A549 (cell line): ENCODE measurements around the gene BUB1B. TPM values are rescaled to one million over a fixed set of nuclear protein-coding genes. Genes with fewer than 3 reads are reported as not detected.

Experiments
- ATAC-seq, 2 experiments: fragments of 200-7000 bp in 1 of 2; fragments of >200 bp in 1 of 2; cut with Nextera tagmentation in 1 of 2; cut with Tn5 transposase in 1 of 2; 3 replicates each; pipeline versions ENCODE4 v1.8.0 to v1.9.1; 2018 to 2020; ENCODE audit warnings: mild to moderate bottlenecking in 1 of 2, moderate library complexity in 1 of 2
- CTCF ChIA-PET: fragments of 300-600 bp; sonication (Branson Sonifier 250); formaldehyde crosslinking; extraction: SDS; loops from one replicate; lab custom pipeline; 2021; ENCODE audit warnings: antibody characterized with exemption, inconsistent platforms; lab: Yijun Ruan, JAX
- POLR2A ChIA-PET: fragments of 350-600 bp; formaldehyde crosslinking; extraction: SDS; loops from one replicate; lab custom pipeline; 2021; ENCODE audit warnings: antibody characterized with exemption, inconsistent platforms; lab: Yijun Ruan, JAX
- DNase-seq, 2 experiments: peaks; one replicate each; pipeline versions ENCODE4 v3.0.0 to v3.0.0-alpha.2; 2011 to 2016; ENCODE audit warnings: low read depth in 1 of 2, low spot score in 1 of 2
- FAIRE-seq: peaks from 2 replicates; lab custom pipeline; 2011; peaks lifted over from hg19 to GRCh38; lab: Jason Lieb, UNC
- H3K27ac ChIP-seq, 2 experiments: fragments of >200 bp; sonication (Bioruptor Twin); formaldehyde crosslinking; 3 replicates each; pipeline ENCODE4 v1.5.1; 2016 to 2017
- H3K4me1 ChIP-seq: fragments of >200 bp; sonication (Bioruptor Twin); formaldehyde crosslinking; 3 replicates; pipeline ENCODE4 v1.6.1; 2016
- H3K4me2 ChIP-seq: fragments of >200 bp; sonication (Bioruptor Twin); formaldehyde crosslinking; 3 replicates; pipeline ENCODE4 v1.6.1; 2016
- H3K4me3 ChIP-seq: fragments of >200 bp; sonication (Bioruptor Twin); formaldehyde crosslinking; 3 replicates; pipeline ENCODE4 v1.5.1; 2016
- H3K9me3 ChIP-seq: fragments of >200 bp; sonication (Bioruptor Twin); formaldehyde crosslinking; 3 replicates; pipeline ENCODE4 v1.6.1; 2016
- CBX2 ChIP-seq: fragments of 200-600 bp; sonication (generic); IDR thresholded peaks from 2 replicates; pipeline ENCODE4 v1.6.1; 2016; ENCODE audit warnings: low read depth, mild to moderate bottlenecking, borderline replicate concordance
- CHD2 ChIP-seq: fragments of 150-350 bp; IDR thresholded peaks from 2 replicates; pipeline ENCODE4 v1.6.1; 2014; ENCODE audit warnings: low read length; ENCODE audit not compliant: partially characterized antibody
- FOSL2 ChIP-seq, 2 experiments: fragments of 450-650 bp in 1 of 2; fragments of >200 bp in 1 of 2; sonication (Bioruptor Twin) in 1 of 2; formaldehyde crosslinking; IDR thresholded peaks; 2 replicates each; pipeline versions ENCODE4 v1.5.0 to v1.6.1; 2016 to 2020; ENCODE audit warnings: mild to moderate bottlenecking in 1 of 2, moderate library complexity in 1 of 2
- FOXS1 ChIP-seq: fragments of 250-450 bp; sonication (Bioruptor Pico); IDR thresholded peaks from 2 replicates; pipeline ENCODE4 v1.5.0; 2020; ENCODE audit warnings: mild to moderate bottlenecking, moderate library complexity
- HDAC2 ChIP-seq: fragments of 200-600 bp; sonication (generic); IDR thresholded peaks from 2 replicates; pipeline ENCODE4 v1.6.1; 2016
- HEYL ChIP-seq: fragments of 250-450 bp; sonication (Bioruptor Pico); IDR thresholded peaks from 2 replicates; pipeline ENCODE4 v1.8.0; 2021; ENCODE audit warnings: mild to moderate bottlenecking, moderate library complexity
- HOXA7 ChIP-seq: fragments of 250-450 bp; sonication (Bioruptor Pico); IDR thresholded peaks from 2 replicates; pipeline ENCODE4 v1.5.0; 2020; ENCODE audit warnings: mild to moderate bottlenecking, moderate library complexity
- HOXB13 ChIP-seq: fragments of 250-450 bp; sonication (Bioruptor Pico); IDR thresholded peaks from 2 replicates; pipeline ENCODE4 v1.5.0; 2020; ENCODE audit warnings: low read depth, mild to moderate bottlenecking, moderate library complexity
- HOXB5 ChIP-seq: fragments of 250-450 bp; sonication (Bioruptor Pico); IDR thresholded peaks from 2 replicates; pipeline ENCODE4 v1.5.0; 2020; ENCODE audit warnings: mild to moderate bottlenecking, moderate library complexity
- JUN ChIP-seq, 2 experiments: fragments of >200 bp; sonication (Bioruptor Twin); formaldehyde crosslinking; IDR thresholded peaks; 2 replicates in 1 of 2; 3 replicates in 1 of 2; pipeline ENCODE4 v1.6.1; 2016 to 2017
- JUNB ChIP-seq: fragments of >200 bp; sonication (Bioruptor Twin); formaldehyde crosslinking; IDR thresholded peaks from 2 replicates; pipeline ENCODE4 v1.6.1; 2016
- KDM1A ChIP-seq: fragments of 200-600 bp; sonication (generic); IDR thresholded peaks from 2 replicates; pipeline ENCODE4 v1.6.1; 2016; ENCODE audit warnings: low read depth, mild to moderate bottlenecking
- KDM5A ChIP-seq: fragments of 200-600 bp; sonication (generic); IDR thresholded peaks from 2 replicates; pipeline ENCODE4 v1.6.1; 2016; ENCODE audit warnings: antibody characterized with exemption, mild to moderate bottlenecking
- MAFK ChIP-seq: fragments of 450-650 bp; IDR thresholded peaks from 2 replicates; pipeline ENCODE4 v1.6.1; 2014; ENCODE audit not compliant: partially characterized antibody
- MYC ChIP-seq: IDR thresholded peaks from 2 replicates; pipeline ENCODE4 v1.6.1; 2012; ENCODE audit warnings: mild to moderate bottlenecking, inconsistent platforms, low read length, improper control_type of control experiment, borderline replicate concordance
- NR3C1 ChIP-seq: fragments of >200 bp; sonication (Bioruptor Twin); formaldehyde crosslinking; IDR thresholded peaks from 3 replicates; pipeline ENCODE4 v1.6.1; 2017
- RAD21 ChIP-seq, 2 experiments: fragments of >200 bp in 1 of 2; sonication (Bioruptor Twin) in 1 of 2; formaldehyde crosslinking in 1 of 2; IDR thresholded peaks in 1 of 2; conservative IDR thresholded peaks in 1 of 2; 2 replicates in 1 of 2; 3 replicates in 1 of 2; pipeline ENCODE4 v1.6.1; 2012 to 2018; ENCODE audit warnings: inconsistent platforms in 1 of 2
- RARB ChIP-seq: fragments of 250-450 bp; sonication (Bioruptor Pico); IDR thresholded peaks from 2 replicates; pipeline ENCODE4 v1.8.0; 2021; ENCODE audit warnings: mild to moderate bottlenecking, moderate library complexity
- RCOR1 ChIP-seq: fragments of 150-350 bp; IDR thresholded peaks from 2 replicates; pipeline ENCODE4 v1.6.1; 2014; ENCODE audit warnings: antibody characterized with exemption, low read length, low read depth
- RNF2 ChIP-seq: fragments of 200-600 bp; sonication (generic); IDR thresholded peaks from 2 replicates; pipeline ENCODE4 v1.6.1; 2016; ENCODE audit warnings: low read depth, mild to moderate bottlenecking, antibody characterized with exemption, moderate library complexity, borderline replicate concordance
- TP53 ChIP-seq: fragments of 250-450 bp; sonication (Bioruptor Pico); IDR thresholded peaks from 2 replicates; pipeline ENCODE4 v1.5.0; 2021; ENCODE audit warnings: mild to moderate bottlenecking, moderate library complexity
- ZC3H11A ChIP-seq: fragments of 450-650 bp; IDR thresholded peaks from 2 replicates; pipeline ENCODE4 v1.6.1; 2014; ENCODE audit warnings: antibody characterized with exemption, mild to moderate bottlenecking
- ZNF302 ChIP-seq: fragments of 250-450 bp; sonication (Bioruptor Pico); IDR thresholded peaks from 2 replicates; pipeline ENCODE4 v1.9.0; 2021; ENCODE audit warnings: inconsistent platforms, mild to moderate bottlenecking, moderate library complexity
- ZSCAN20 ChIP-seq: fragments of 250-450 bp; sonication (Bioruptor Pico); IDR thresholded peaks from 2 replicates; pipeline ENCODE4 v1.8.0; 2022; ENCODE audit warnings: mild to moderate bottlenecking, moderate library complexity
- WGBS: methylation state at CpG from one replicate; pipeline ENCODE4 v1.1.6; 2017; ENCODE audit errors: missing lambda C conversion rate; 5-methylcytosine and 5-hydroxymethylcytosine counted together
- polyA plus RNA-seq, 4 experiments: library from polyadenylated mRNA; depleted of rRNA in 3 of 4; stranded (reverse); fragments of >200 nt; fragmentation: RNase III in 1 of 4; extraction: RNeasy Plus Mini Kit Qiagen cat#74134 plus additional on column Dnase treatment in 1 of 4; gene quantifications; 2 replicates in 3 of 4; 3 replicates in 1 of 4; pipeline ENCODE4 v1.2.3, GENCODE V29; 2011 to 2017
- TF ChIP-seq, protein P1 (sequence below): fragments of 250-450 bp; sonication (Bioruptor Pico); IDR thresholded peaks from 2 replicates; pipeline ENCODE4 v1.5.0; 2020; ENCODE audit warnings: low read depth, mild to moderate bottlenecking, moderate library complexity
- TF ChIP-seq, protein P2 (sequence below): IDR thresholded peaks from 2 replicates; pipeline ENCODE4 v1.6.1; 2012
- TF ChIP-seq, protein P3 (sequence below): IDR thresholded peaks from 2 replicates; pipeline ENCODE4 v1.6.1; 2012
- TF ChIP-seq, protein P4 (sequence below): fragments of >200 bp; sonication (Bioruptor Twin); formaldehyde crosslinking; IDR thresholded peaks from 2 replicates; pipeline ENCODE4 v1.6.1; 2016
- TF ChIP-seq, protein P5 (sequence below): fragments of 250-450 bp; sonication (Bioruptor Pico); IDR thresholded peaks from 2 replicates; pipeline ENCODE4 v1.5.0; 2021; ENCODE audit warnings: mild to moderate bottlenecking, moderate library complexity, borderline replicate concordance
- TF ChIP-seq, protein P6 (sequence below): fragments of 150-350 bp; IDR thresholded peaks from 2 replicates; pipeline ENCODE4 v1.6.1; 2014; ENCODE audit warnings: low read depth, mild to moderate bottlenecking, low read length

BUB1B gene
- polyA plus RNA-seq, 2 of the 4 experiments (the other 2 are of a cell fraction) = 37.5 to 50.2 TPM

DNA sequence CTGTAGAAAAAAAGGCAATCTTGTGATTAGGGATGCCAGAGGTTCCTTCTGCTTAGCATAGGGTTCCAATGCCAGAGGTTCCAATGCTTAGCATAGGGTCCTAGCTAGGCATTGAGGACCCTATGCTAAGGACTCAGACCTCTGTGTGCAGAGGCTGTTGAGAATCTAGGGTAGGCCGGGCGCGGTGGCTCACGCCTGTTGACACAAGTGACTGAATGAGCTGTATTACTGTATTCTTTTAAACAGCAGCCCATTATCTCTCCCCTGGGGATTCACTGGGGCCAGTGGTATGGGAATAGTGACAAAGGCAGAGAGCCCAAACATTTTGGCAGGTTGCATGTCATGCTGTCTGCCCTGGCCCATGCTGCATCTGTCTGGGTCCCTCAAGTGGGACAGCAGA is 94.2 kb downstream of the BUB1B start (continued):
- no peak for TF ChIP-seq TP53 (CRISPR knock-in tag)
- TF ChIP-seq RNF2 = no peak

DNA sequence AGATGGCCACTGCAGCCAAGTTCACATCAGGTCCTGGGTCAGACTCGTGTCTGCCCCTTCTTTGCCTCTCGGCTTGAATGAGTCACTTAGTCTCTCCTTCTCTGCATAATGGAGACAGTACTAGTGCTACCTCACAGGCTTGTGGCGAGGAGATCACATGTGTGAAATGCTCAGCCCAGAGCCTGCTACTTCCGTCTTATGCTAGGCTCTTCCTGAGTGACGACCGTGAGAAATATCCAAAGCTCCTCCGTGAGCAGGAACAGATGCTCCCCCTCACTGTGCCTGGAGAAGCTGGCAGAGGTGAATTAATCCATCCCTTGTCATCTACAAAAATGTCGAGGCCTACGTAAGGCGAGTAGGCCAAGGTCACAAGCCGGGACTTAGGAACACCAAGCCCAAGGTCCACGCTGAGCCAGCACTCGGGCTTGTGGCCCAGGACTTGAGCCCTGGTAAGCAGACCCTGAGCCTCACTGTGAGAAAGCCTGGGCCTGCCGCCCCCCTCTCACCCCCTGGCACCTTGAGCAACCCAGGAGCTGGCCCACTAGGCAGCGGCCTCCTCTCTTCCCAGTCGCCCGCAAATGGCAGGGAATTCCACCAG is 95.9 kb downstream of the BUB1B start:
- Histone ChIP-seq H3K27ac (no peak overlapping the region), H3K4me1 (peaks cover 5% of the 10 kb centered on the region; the same call in 1 of the 3 replicates), H3K4me2 (no peak overlapping the region), H3K4me3 (no peak overlapping the region), H3K9me3 (no peaks in the 10 kb centered on the region)
- CTCF ChIA-PET = interaction anchor here (0.8 to 19.1 kb wide), 5 partner anchors 11 to 211 kb away, joined by 3 to 248 read pairs (median 8); no protein-coding TSS in a partner anchor
- no peak for TF ChIP-seq RCOR1
- TF ChIP-seq, protein P1, sequence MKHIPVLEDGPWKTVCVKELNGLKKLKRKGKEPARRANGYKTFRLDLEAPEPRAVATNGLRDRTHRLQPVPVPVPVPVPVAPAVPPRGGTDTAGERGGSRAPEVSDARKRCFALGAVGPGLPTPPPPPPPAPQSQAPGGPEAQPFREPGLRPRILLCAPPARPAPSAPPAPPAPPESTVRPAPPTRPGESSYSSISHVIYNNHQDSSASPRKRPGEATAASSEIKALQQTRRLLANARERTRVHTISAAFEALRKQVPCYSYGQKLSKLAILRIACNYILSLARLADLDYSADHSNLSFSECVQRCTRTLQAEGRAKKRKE (CRISPR knock-in tag) = no peak
- TF ChIP-seq HDAC2 = no peak
- TF ChIP-seq, protein P2, sequence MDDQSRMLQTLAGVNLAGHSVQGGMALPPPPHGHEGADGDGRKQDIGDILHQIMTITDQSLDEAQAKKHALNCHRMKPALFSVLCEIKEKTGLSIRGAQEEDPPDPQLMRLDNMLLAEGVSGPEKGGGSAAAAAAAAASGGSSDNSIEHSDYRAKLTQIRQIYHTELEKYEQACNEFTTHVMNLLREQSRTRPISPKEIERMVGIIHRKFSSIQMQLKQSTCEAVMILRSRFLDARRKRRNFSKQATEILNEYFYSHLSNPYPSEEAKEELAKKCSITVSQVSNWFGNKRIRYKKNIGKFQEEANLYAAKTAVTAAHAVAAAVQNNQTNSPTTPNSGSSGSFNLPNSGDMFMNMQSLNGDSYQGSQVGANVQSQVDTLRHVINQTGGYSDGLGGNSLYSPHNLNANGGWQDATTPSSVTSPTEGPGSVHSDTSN = no peak
- no peak for TF ChIP-seq ZNF302
- TF ChIP-seq, protein P3, sequence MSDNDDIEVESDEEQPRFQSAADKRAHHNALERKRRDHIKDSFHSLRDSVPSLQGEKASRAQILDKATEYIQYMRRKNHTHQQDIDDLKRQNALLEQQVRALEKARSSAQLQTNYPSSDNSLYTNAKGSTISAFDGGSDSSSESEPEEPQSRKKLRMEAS = no peak
- no peak for TF ChIP-seq FOXS1 (CRISPR knock-in tag)
- no peak for TF ChIP-seq MAFK
- TF ChIP-seq JUN (IDR thresholded peaks at IDR 0.05) = no peak
- no peak for TF ChIP-seq CBX2
- TF ChIP-seq KDM1A = no peak
- TF ChIP-seq FOSL2 (IDR thresholded peaks at IDR 0.05) = no peak
- no peak for TF ChIP-seq FOSL2 (CRISPR knock-in tag; IDR thresholded peaks at IDR 0.05)
- no peak for TF ChIP-seq JUNB
- no peak for TF ChIP-seq MYC
- TF ChIP-seq, protein P4, sequence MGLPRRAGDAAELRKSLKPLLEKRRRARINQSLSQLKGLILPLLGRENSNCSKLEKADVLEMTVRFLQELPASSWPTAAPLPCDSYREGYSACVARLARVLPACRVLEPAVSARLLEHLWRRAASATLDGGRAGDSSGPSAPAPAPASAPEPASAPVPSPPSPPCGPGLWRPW = no peak
- TF ChIP-seq ZC3H11A = no peak
- no peak for TF ChIP-seq RAD21 (conservative IDR thresholded peaks at IDR 0.05 in 1 of 2, IDR thresholded peaks at IDR 0.05 in 1 of 2)
- TF ChIP-seq RARB (CRISPR knock-in tag) = no peak
- POLR2A ChIA-PET = no interaction called here
- no peak for DNase-seq
- ATAC-seq = 0 out of 6 replicates have a peak, but pooled peaks of 1 of the 2 experiments have one; percentile 19
- WGBS = 87% methylated on average over 17 of the region's 17 CpGs
- no peak for FAIRE-seq

DNA sequence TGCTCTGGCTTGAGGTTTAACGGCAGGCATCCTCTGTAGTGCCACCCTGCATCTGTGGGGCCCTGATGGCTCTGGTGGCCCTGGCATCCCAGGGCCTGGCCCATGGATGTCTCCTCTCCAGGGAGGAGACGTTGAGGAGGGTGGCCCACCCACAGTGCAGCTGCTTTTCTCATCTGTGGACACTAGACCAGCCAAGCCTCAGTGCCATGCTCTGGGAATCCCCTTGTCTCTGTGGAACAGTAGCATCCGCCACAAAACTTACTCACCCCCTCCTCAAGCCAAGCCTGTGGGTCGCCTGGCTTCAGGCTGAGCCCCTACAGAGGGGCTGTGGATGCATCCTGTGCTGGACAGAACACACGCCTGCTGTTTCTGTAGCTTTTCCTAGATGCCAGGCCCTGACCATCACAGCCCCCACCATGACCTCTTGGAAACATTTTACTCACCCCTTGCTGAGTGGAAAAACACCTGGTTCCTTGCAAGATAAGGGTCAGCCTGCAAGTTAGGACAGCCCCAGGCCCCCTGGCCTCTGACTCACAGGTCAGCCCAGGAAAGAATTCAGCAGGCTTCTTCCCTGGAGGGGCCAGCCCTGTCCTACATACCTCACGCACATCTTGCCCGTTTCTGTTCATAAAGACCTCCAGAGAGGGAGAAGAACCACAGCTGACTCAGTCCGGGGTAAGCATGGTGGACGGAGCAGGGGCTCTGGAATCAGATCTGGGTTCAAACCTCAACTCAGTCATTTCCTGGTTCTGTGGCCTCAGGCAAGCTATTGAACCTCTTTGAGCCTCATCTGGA is 97.0 kb downstream of the BUB1B start:
- CTCF ChIA-PET = interaction anchor here (0.7 to 19.1 kb wide), 5 partner anchors 10 to 165 kb away, joined by 3 to 248 read pairs (median 8); no protein-coding TSS in a partner anchor
- POLR2A ChIA-PET = no interaction called here
- H3K4me2 ChIP-seq = no peak overlapping the region
- FAIRE-seq (no peak), ATAC-seq (no peak; a peak in 1 of 6 replicates), DNase-seq (no peak)
- 67% methylated on average over 7 of the region's 9 CpGs for WGBS
- no peak overlapping the region for H3K27ac ChIP-seq
- no peak overlapping the region for H3K4me3 ChIP-seq
- no peaks in the 10 kb centered on the region for H3K9me3 ChIP-seq
- H3K4me1 ChIP-seq = peaks cover 5% of the 10 kb centered on the region; the same call in 1 of the 3 replicates
- TF ChIP-seq HOXB13 (CRISPR knock-in tag) (no peak), JUN (IDR thresholded peaks at IDR 0.05) (no peak), NR3C1 (no peak), HEYL (CRISPR knock-in tag) (no peak), HOXB5 (no peak), CHD2 (no peak), HOXA7 (no peak), FOSL2 (IDR thresholded peaks at IDR 0.05) (no peak), FOSL2 (CRISPR knock-in tag; IDR thresholded peaks at IDR 0.05) (no peak), KDM5A (no peak), ZNF302 (no peak), ZSCAN20 (CRISPR knock-in tag) (no peak)
- TF ChIP-seq, protein P5, sequence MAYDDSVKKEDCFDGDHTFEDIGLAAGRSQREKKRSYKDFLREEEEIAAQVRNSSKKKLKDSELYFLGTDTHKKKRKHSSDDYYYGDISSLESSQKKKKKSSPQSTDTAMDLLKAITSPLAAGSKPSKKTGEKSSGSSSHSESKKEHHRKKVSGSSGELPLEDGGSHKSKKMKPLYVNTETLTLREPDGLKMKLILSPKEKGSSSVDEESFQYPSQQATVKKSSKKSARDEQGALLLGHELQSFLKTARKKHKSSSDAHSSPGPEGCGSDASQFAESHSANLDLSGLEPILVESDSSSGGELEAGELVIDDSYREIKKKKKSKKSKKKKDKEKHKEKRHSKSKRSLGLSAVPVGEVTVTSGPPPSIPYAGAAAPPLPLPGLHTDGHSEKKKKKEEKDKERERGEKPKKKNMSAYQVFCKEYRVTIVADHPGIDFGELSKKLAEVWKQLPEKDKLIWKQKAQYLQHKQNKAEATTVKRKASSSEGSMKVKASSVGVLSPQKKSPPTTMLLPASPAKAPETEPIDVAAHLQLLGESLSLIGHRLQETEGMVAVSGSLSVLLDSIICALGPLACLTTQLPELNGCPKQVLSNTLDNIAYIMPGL (CRISPR knock-in tag) = no peak
- TF ChIP-seq, protein P6, sequence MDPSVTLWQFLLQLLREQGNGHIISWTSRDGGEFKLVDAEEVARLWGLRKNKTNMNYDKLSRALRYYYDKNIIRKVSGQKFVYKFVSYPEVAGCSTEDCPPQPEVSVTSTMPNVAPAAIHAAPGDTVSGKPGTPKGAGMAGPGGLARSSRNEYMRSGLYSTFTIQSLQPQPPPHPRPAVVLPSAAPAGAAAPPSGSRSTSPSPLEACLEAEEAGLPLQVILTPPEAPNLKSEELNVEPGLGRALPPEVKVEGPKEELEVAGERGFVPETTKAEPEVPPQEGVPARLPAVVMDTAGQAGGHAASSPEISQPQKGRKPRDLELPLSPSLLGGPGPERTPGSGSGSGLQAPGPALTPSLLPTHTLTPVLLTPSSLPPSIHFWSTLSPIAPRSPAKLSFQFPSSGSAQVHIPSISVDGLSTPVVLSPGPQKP = no peak
